K562 (cell line): ENCODE measurements around the gene GOPC.

Experiments used
- DPF2 ChIP-seq: fragments of 450-650 bp; IDR thresholded peaks from 2 replicates; pipeline ENCODE4 v1.6.1; 2016
- POLR2A ChIP-seq: fragments of 450-650 bp; conservative IDR thresholded peaks from 2 replicates; pipeline ENCODE4 v1.6.1; 2016
- TF ChIP-seq, protein P1 (sequence below): sonication (generic); formaldehyde crosslinking; IDR thresholded peaks from 2 replicates; pipeline ENCODE4 v1.9.0; 2022; ENCODE audit warnings: mild to moderate bottlenecking, missing genetic modification reagents
- TF ChIP-seq, protein P2 (sequence below): fragments of 200-600 bp; sonication (generic); IDR thresholded peaks from one replicate; pipeline ENCODE4 v1.6.1; 2012; ENCODE audit warnings: mild to moderate bottlenecking, low read depth, low read length, inconsistent platforms

DNA sequence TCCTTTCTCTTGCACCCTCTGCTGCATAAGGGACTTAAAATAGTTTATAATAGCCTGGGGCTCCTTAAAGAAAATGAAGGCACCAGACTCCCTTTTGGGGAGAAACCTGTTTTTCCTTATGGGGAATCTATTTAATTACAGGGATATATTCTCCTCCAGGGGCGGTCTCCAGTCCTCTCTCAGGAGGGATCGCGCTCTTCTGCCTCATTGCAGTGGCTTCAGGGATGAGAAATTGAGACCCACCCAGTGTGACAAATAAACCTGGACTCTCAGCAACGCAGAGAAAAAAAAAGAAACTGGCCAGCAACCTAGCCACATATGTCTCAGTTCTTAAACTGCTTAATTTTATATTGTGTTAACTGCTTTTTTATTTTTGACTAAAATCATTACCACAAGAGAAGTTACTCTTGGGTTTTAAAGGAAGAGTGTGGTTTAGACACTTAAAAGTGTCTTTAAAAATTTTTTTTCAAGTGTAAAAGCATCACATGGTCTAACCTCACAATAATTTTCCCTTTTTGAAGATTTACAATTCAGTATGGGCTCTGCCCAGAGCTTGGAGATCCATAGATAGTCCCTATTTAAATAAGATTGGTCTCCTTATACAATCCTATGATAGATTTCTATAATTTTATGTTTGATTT, 11.7 kb upstream of the GOPC start:
- TF ChIP-seq DPF2 (no peak), POLR2A (no peak)
- TF ChIP-seq, protein P1, sequence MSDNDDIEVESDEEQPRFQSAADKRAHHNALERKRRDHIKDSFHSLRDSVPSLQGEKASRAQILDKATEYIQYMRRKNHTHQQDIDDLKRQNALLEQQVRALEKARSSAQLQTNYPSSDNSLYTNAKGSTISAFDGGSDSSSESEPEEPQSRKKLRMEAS = no peak
- TF ChIP-seq, protein P2, sequence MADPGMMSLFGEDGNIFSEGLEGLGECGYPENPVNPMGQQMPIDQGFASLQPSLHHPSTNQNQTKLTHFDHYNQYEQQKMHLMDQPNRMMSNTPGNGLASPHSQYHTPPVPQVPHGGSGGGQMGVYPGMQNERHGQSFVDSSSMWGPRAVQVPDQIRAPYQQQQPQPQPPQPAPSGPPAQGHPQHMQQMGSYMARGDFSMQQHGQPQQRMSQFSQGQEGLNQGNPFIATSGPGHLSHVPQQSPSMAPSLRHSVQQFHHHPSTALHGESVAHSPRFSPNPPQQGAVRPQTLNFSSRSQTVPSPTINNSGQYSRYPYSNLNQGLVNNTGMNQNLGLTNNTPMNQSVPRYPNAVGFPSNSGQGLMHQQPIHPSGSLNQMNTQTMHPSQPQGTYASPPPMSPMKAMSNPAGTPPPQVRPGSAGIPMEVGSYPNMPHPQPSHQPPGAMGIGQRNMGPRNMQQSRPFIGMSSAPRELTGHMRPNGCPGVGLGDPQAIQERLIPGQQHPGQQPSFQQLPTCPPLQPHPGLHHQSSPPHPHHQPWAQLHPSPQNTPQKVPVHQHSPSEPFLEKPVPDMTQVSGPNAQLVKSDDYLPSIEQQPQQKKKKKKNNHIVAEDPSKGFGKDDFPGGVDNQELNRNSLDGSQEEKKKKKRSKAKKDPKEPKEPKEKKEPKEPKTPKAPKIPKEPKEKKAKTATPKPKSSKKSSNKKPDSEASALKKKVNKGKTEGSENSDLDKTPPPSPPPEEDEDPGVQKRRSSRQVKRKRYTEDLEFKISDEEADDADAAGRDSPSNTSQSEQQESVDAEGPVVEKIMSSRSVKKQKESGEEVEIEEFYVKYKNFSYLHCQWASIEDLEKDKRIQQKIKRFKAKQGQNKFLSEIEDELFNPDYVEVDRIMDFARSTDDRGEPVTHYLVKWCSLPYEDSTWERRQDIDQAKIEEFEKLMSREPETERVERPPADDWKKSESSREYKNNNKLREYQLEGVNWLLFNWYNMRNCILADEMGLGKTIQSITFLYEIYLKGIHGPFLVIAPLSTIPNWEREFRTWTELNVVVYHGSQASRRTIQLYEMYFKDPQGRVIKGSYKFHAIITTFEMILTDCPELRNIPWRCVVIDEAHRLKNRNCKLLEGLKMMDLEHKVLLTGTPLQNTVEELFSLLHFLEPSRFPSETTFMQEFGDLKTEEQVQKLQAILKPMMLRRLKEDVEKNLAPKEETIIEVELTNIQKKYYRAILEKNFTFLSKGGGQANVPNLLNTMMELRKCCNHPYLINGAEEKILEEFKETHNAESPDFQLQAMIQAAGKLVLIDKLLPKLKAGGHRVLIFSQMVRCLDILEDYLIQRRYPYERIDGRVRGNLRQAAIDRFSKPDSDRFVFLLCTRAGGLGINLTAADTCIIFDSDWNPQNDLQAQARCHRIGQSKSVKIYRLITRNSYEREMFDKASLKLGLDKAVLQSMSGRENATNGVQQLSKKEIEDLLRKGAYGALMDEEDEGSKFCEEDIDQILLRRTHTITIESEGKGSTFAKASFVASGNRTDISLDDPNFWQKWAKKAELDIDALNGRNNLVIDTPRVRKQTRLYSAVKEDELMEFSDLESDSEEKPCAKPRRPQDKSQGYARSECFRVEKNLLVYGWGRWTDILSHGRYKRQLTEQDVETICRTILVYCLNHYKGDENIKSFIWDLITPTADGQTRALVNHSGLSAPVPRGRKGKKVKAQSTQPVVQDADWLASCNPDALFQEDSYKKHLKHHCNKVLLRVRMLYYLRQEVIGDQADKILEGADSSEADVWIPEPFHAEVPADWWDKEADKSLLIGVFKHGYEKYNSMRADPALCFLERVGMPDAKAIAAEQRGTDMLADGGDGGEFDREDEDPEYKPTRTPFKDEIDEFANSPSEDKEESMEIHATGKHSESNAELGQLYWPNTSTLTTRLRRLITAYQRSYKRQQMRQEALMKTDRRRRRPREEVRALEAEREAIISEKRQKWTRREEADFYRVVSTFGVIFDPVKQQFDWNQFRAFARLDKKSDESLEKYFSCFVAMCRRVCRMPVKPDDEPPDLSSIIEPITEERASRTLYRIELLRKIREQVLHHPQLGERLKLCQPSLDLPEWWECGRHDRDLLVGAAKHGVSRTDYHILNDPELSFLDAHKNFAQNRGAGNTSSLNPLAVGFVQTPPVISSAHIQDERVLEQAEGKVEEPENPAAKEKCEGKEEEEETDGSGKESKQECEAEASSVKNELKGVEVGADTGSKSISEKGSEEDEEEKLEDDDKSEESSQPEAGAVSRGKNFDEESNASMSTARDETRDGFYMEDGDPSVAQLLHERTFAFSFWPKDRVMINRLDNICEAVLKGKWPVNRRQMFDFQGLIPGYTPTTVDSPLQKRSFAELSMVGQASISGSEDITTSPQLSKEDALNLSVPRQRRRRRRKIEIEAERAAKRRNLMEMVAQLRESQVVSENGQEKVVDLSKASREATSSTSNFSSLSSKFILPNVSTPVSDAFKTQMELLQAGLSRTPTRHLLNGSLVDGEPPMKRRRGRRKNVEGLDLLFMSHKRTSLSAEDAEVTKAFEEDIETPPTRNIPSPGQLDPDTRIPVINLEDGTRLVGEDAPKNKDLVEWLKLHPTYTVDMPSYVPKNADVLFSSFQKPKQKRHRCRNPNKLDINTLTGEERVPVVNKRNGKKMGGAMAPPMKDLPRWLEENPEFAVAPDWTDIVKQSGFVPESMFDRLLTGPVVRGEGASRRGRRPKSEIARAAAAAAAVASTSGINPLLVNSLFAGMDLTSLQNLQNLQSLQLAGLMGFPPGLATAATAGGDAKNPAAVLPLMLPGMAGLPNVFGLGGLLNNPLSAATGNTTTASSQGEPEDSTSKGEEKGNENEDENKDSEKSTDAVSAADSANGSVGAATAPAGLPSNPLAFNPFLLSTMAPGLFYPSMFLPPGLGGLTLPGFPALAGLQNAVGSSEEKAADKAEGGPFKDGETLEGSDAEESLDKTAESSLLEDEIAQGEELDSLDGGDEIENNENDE = no peak
